A549 treated with Mapracorat at 1 μM for 4 hours (cell line): ENCODE measurements around the gene ZNF407. TPM values are rescaled to one million over a fixed set of nuclear protein-coding genes. Genes with fewer than 3 reads are reported as not detected.

ENCODE experiments used
- total RNA-seq: library from RNA; stranded (reverse); fragments of 200-300 nt; extraction: Qiagen RNA extraction; gene quantifications from 5 replicates; pipeline ENCODE4 v1.2.3, GENCODE V29; 2022

ZNF407 gene, protein sequence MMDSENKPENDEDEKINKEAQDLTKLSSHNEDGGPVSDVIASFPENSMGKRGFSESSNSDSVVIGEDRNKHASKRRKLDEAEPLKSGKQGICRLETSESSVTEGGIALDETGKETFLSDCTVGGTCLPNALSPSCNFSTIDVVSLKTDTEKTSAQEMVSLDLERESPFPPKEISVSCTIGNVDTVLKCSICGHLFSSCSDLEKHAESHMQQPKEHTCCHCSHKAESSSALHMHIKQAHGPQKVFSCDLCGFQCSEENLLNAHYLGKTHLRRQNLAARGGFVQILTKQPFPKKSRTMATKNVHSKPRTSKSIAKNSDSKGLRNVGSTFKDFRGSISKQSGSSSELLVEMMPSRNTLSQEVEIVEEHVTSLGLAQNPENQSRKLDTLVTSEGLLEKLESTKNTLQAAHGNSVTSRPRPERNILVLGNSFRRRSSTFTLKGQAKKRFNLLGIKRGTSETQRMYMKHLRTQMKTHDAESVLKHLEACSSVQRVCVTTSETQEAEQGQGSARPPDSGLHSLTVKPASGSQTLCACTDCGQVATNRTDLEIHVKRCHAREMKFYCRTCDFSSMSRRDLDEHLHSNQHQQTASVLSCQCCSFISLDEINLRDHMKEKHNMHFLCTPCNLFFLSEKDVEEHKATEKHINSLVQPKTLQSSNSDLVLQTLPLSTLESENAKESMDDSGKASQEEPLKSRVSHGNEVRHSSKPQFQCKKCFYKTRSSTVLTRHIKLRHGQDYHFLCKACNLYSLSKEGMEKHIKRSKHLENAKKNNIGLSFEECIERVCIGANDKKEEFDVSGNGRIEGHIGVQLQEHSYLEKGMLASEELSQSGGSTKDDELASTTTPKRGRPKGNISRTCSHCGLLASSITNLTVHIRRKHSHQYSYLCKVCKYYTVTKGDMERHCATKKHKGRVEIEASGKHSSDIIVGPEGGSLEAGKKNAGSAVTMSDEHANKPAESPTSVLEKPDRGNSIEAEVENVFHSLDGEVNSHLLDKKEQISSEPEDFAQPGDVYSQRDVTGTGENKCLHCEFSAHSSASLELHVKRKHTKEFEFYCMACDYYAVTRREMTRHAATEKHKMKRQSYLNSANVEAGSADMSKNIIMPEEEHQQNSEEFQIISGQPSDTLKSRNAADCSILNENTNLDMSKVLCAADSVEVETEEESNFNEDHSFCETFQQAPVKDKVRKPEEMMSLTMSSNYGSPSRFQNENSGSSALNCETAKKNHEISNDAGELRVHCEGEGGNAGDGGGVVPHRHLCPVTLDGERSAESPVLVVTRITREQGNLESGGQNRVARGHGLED (N-terminal part only)
- 2.1 to 2.7 TPM (median 2.5 TPM) in 5 replicates for total RNA-seq

DNA sequence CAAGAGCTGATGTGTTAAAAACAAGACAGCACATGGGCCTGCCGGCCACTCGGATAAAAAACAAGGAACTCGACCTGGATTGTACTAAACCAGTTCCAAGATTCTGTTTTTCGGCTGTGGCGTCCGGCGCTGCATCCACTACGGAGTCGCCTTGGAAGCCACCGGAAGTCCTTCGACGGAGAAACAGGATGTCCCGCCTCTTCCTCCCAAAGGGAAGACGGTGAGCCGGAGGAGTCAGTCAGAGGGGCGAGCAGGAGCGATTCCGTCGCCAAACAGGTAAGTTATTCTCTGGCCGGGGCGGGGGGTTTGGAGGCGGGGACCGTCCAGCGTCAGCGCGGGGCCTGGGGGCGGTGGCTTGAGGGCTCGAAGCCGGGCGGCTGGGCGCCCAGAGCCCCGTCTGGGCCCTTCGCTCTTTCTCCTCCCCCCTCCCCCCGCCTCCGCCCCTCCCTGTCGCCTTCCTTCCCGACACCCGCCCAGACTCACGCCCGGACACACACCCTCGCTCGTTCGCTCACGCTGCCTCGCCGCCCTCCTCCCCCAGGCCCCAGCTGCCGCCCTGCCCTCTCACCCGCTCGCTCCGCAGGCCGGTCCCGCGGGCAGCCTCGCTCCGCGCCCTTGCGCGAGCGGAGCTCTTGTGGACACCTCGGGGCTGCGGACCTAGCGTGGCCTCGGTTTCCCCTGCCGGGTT, at the start of gene ZNF407:
Gene ZNF407, plus strand, starts transcription at position 209 of the 688 bp plus-strand sequence. CDS start 33,150 bp downstream, outside the sequence.

Other genes with a start within 250 kb of the ZNF407 start
- gene DIPK1C, start 140.6 kb upstream of the ZNF407 start, total RNA-seq: not detected in 5 replicates
- gene CNDP2, start 101.5 kb upstream of the ZNF407 start, total RNA-seq: 80.1 to 90.8 TPM (median 82.6 TPM) in 5 replicates
- not detected in 5 replicates for gene CNDP1, start 63.4 kb upstream of the ZNF407 start, total RNA-seq